H54 (cell line): ENCODE results near the gene SLC35B3.
"Not testable (repeated sequence)": the region's sequence is repeated elsewhere in the genome, so short reads cannot be mapped to it uniquely, and the experiment has no call there.

Experiments used
- DNase-seq: peaks from one replicate; pipeline ENCODE4 v3.0.0; 2011; ENCODE audit warnings: low spot score, mixed read lengths; ENCODE audit not compliant: insufficient read length
- FAIRE-seq: peaks from 3 replicates; lab custom pipeline; 2011; peaks lifted over from hg19 to GRCh38; lab: Jason Lieb, UNC
- POLR2A ChIP-seq: IDR thresholded peaks from 2 replicates; pipeline ENCODE4 v1.6.1; 2011; ENCODE audit warnings: low read depth, mild to moderate bottlenecking, low read length

The SLC35B3 gene

GRCh38 chr6:8435845-8436168, 462 bp upstream of the SLC35B3 start:
- FAIRE-seq, result no peak
- no peak for TF ChIP-seq POLR2A
- DNase-seq, result no peak

GRCh38 chr6:8434727-8435092, 635 bp downstream of the SLC35B3 start:
- no peak for TF ChIP-seq POLR2A
- DNase-seq (no peak), FAIRE-seq (no peak)

GRCh38 chr6:8432614-8433013, 2.7 kb downstream of the SLC35B3 start:
- DNase-seq, result no peak
- FAIRE-seq, result no peak
- no peak for TF ChIP-seq POLR2A

GRCh38 chr6:8429821-8430220, 5.5 kb downstream of the SLC35B3 start:
- no peak for DNase-seq
- no peak for TF ChIP-seq POLR2A
- peak; percentile 38 for FAIRE-seq

- not testable (repeated sequence) for DNase-seq, FAIRE-seq
Measured at GRCh38 chr6:8426544-8426943, 8.8 kb downstream of the SLC35B3 start.

- no peak for FAIRE-seq
Measured at GRCh38 chr6:8420031-8420588, 15.2 kb downstream of the SLC35B3 start.

GRCh38 chr6:8415913-8416312, 19.4 kb downstream of the SLC35B3 start:
- DNase-seq (no peak), FAIRE-seq (no peak)
- TF ChIP-seq POLR2A, result no peak

More at GRCh38 chr6:8420031-8420588, 15.2 kb downstream of the SLC35B3 start:
- TF ChIP-seq POLR2A, result no peak
- no peak for DNase-seq

- no peak for TF ChIP-seq POLR2A
- no peak for DNase-seq
Measured at GRCh38 chr6:8415280-8415679, 20.1 kb downstream of the SLC35B3 start.

GRCh38 chr6:8414844-8415243, 20.5 kb downstream of the SLC35B3 start:
- TF ChIP-seq POLR2A, result no peak
- DNase-seq (no peak), FAIRE-seq (no peak)

More at GRCh38 chr6:8415280-8415679, 20.1 kb downstream of the SLC35B3 start:
- no peak for FAIRE-seq

- not testable (repeated sequence) for DNase-seq, FAIRE-seq
Measured at GRCh38 chr6:8405946-8406345, 29.4 kb downstream of the SLC35B3 start.

GRCh38 chr6:8402546-8402945, 32.8 kb downstream of the SLC35B3 start:
- TF ChIP-seq POLR2A, result no peak
- FAIRE-seq, result no peak
- DNase-seq, result no peak

GRCh38 chr6:8400663-8401062, 34.7 kb downstream of the SLC35B3 start:
- FAIRE-seq (no peak), DNase-seq (no peak)
- no peak for TF ChIP-seq POLR2A

- DNase-seq (no peak), FAIRE-seq (no peak)
- TF ChIP-seq POLR2A, result no peak
Measured at GRCh38 chr6:8392569-8392968, 42.8 kb downstream of the SLC35B3 start.

- FAIRE-seq, result no peak
- TF ChIP-seq POLR2A, result no peak
- no peak for DNase-seq
Measured at GRCh38 chr6:8391934-8392333, 43.4 kb downstream of the SLC35B3 start.

GRCh38 chr6:8389036-8389818, 46.1 kb downstream of the SLC35B3 start:
- DNase-seq, result no peak
- no peak for FAIRE-seq
- no peak for TF ChIP-seq POLR2A
